Keratinocyte (primary cell): ENCODE measurements around the gene FBXO38. TPM values are rescaled to one million over a fixed set of nuclear protein-coding genes. Genes with fewer than 3 reads are reported as not detected.

Source experiments
- DNase-seq: peaks from one replicate; pipeline ENCODE4 v3.0.0-alpha.2; 2011; ENCODE audit warnings: low read depth, missing footprints, low spot score
- FAIRE-seq: peaks from 2 replicates; lab custom pipeline; 2011; peaks lifted over from hg19 to GRCh38; lab: Jason Lieb, UNC
- H2AFZ ChIP-seq: 2 replicates; pipeline ENCODE4 v1.6.0; 2012; ENCODE audit warnings: low read length, control low read depth, inconsistent platforms; ENCODE audit not compliant: control insufficient read depth
- H3K27ac ChIP-seq: 2 replicates; pipeline ENCODE4 v1.5.1; 2011; ENCODE audit warnings: low read length; ENCODE audit not compliant: control insufficient read depth, insufficient read depth
- H3K27me3 ChIP-seq: 3 replicates; pipeline ENCODE4 v1.6.0; 2011; ENCODE audit warnings: low read length; ENCODE audit not compliant: control insufficient read depth, insufficient read depth; ENCODE audit errors: extremely low read depth
- H3K36me3 ChIP-seq, 2 experiments: 2 replicates in 1 of 2; 3 replicates in 1 of 2; pipeline ENCODE4 v1.5.1; 2011; ENCODE audit warnings: low read length in 2 of 2, mild to moderate bottlenecking in 1 of 2; ENCODE audit not compliant: control insufficient read depth in 2 of 2, insufficient read depth in 2 of 2; ENCODE audit errors: extremely low read depth in 1 of 2
- H3K4me1 ChIP-seq: 3 replicates; pipeline ENCODE4 v1.5.1; 2011; ENCODE audit warnings: low read length; ENCODE audit not compliant: control insufficient read depth, insufficient read depth; ENCODE audit errors: extremely low read depth
- H3K4me2 ChIP-seq: 3 replicates; pipeline ENCODE4 v1.6.0; 2011; ENCODE audit warnings: low read depth, low read length; ENCODE audit not compliant: control insufficient read depth, insufficient read depth; ENCODE audit errors: extremely low read depth
- H3K4me3 ChIP-seq, 3 experiments: fragments of 200-600 bp in 1 of 3; sonication (generic) in 1 of 3; 2 replicates in 2 of 3; 3 replicates in 1 of 3; pipeline ENCODE4 v1.5.1; 2011 to 2016; ENCODE audit warnings: low read length in 3 of 3, mild to moderate bottlenecking in 3 of 3, control low read depth in 2 of 3, inconsistent platforms in 1 of 3, low read depth in 1 of 3, mixed read lengths in 1 of 3, mixed run types in 1 of 3, moderate library complexity in 1 of 3; ENCODE audit not compliant: control insufficient read depth in 2 of 3, insufficient read depth in 2 of 3; ENCODE audit errors: extremely low read depth in 1 of 3
- H3K79me2 ChIP-seq: 2 replicates; pipeline ENCODE4 v1.6.0; 2012; ENCODE audit warnings: low read length; ENCODE audit not compliant: control insufficient read depth, insufficient read depth
- H3K9ac ChIP-seq: 3 replicates; pipeline ENCODE4 v1.6.0; 2011; ENCODE audit warnings: low read length; ENCODE audit not compliant: control insufficient read depth, insufficient read depth; ENCODE audit errors: extremely low read depth
- H3K9me1 ChIP-seq: 3 replicates; pipeline ENCODE4 v1.6.0; 2011; ENCODE audit warnings: low read length; ENCODE audit not compliant: control insufficient read depth, insufficient read depth; ENCODE audit errors: extremely low read depth
- H3K9me3 ChIP-seq: 2 replicates; pipeline ENCODE4 v1.5.1; 2012; ENCODE audit warnings: low read depth, low read length; ENCODE audit not compliant: control insufficient read depth
- H4K20me1 ChIP-seq: 3 replicates; pipeline ENCODE4 v1.6.0; 2011; ENCODE audit warnings: low read length; ENCODE audit not compliant: control insufficient read depth, insufficient read depth; ENCODE audit errors: extremely low read depth
- CTCF ChIP-seq, 3 experiments: IDR thresholded peaks in 1 of 3; conservative IDR thresholded peaks in 1 of 3; optimal IDR thresholded peaks in 1 of 3; 2 replicates in 2 of 3; 3 replicates in 1 of 3; pipeline versions ENCODE3 to v1.5.1; 2011; ENCODE audit warnings: low read length in 3 of 3, mild to moderate bottlenecking in 3 of 3, moderate library complexity in 2 of 3, control low read depth in 1 of 3, inconsistent platforms in 1 of 3; ENCODE audit not compliant: insufficient read depth in 2 of 3; ENCODE audit errors: extremely low read depth in 1 of 3
- EZH2 ChIP-seq: IDR thresholded peaks from one replicate; pipeline ENCODE4 v1.6.1; 2012; ENCODE audit warnings: inconsistent platforms, mild to moderate bottlenecking, low read length, moderate library complexity
- dilution Hi-C: fragments of 300-500 bp; cut with MboI; formaldehyde crosslinking; loops from one replicate; pipeline ENCODE4 v1.7.0; 2020; ENCODE audit warnings: low sequenced_read_pairs; ENCODE audit not compliant: extremely low pct_ligation_motif_present
- polyA plus RNA-seq, 5 experiments: library from polyadenylated mRNA; depleted of rRNA in 3 of 5; stranded (reverse) in 3 of 5; stranded (forward) in 1 of 5; unstranded in 1 of 5; fragments of >200 nt; gene quantifications; 1 replicate in 1 of 5; 2 replicates in 3 of 5; 3 replicates in 1 of 5; pipeline versions ENCODE4 v1.2.1 to v1.2.3, GENCODE V29; 2011 to 2012; ENCODE audit warnings: missing spikeins in 2 of 5, low read depth in 1 of 5, low replicate concordance in 1 of 5

FBXO38 gene
- polyA plus RNA-seq, 1 donor (not counting 4 experiments of a cell fraction or from before 2014, with no cell fraction given): 30.4 TPM

GRCh38 chr5:148388696-148389095, 4.9 kb downstream of the FBXO38 start:
- H3K27me3 ChIP-seq: no peaks in the 10 kb centered on the region
- DNase-seq (no peak), FAIRE-seq (no peak)
- dilution Hi-C loops: no loop called here
- H3K36me3 ChIP-seq: peaks cover 4 to 7% of the 10 kb centered on the region in 2 experiments
- no peak overlapping the region for H3K4me3 ChIP-seq
- H3K79me2 ChIP-seq: peaks cover 92% of the 10 kb centered on the region
- no peak overlapping the region for H3K4me2 ChIP-seq
- no peak overlapping the region for H3K27ac ChIP-seq
- peaks cover 7% of the 10 kb centered on the region for H3K4me1 ChIP-seq
- H3K9me1 ChIP-seq: peaks cover 2% of the 10 kb centered on the region
- peaks cover 2% of the 10 kb centered on the region for H4K20me1 ChIP-seq
- no peak for TF ChIP-seq CTCF (optimal IDR thresholded peaks at IDR 0.05 in 1 of 3, IDR thresholded peaks at IDR 0.05 in 1 of 3, conservative IDR thresholded peaks at IDR 0.05 in 1 of 3; ENCODE audit: extremely low read depth in 1 of 3, insufficient read depth in 2 of 3, low read length in 3 of 3)
- TF ChIP-seq EZH2: no peak
- H3K9me3 ChIP-seq: no peaks in the 10 kb centered on the region
- no peak overlapping the region for H2AFZ ChIP-seq
- H3K9ac ChIP-seq: no peak overlapping the region

- Histone ChIP-seq H3K36me3 (peaks cover 7 to 13% of the 10 kb centered on the region in 2 experiments), H3K27me3 (no peaks in the 10 kb centered on the region), H3K4me3 (no peak overlapping the region), H3K4me2 (no peak overlapping the region), H4K20me1 (peaks cover 2% of the 10 kb centered on the region), H3K79me2 (peaks cover 73% of the 10 kb centered on the region), H3K4me1 (no peaks in the 10 kb centered on the region), H3K9me1 (peaks cover 2% of the 10 kb centered on the region), H2AFZ (no peak overlapping the region), H3K9ac (no peak overlapping the region), H3K9me3 (no peaks in the 10 kb centered on the region), H3K27ac (no peak overlapping the region)
- TF ChIP-seq EZH2 (no peak), CTCF (optimal IDR thresholded peaks at IDR 0.05 in 1 of 3, IDR thresholded peaks at IDR 0.05 in 1 of 3, conservative IDR thresholded peaks at IDR 0.05 in 1 of 3; ENCODE audit: extremely low read depth in 1 of 3, insufficient read depth in 2 of 3, low read length in 3 of 3) (no peak)
- no peak for DNase-seq
- dilution Hi-C loops: no loop called here
- no peak for FAIRE-seq
Measured at GRCh38 chr5:148390914-148391313, 7.2 kb downstream of the FBXO38 start.
